H7 (cell line): ENCODE data around the gene PLET1. TPM values are rescaled to one million over a fixed set of nuclear protein-coding genes. Genes with fewer than 3 reads are reported as not detected.
"Not testable (repeated sequence)": the region's sequence is repeated elsewhere in the genome, so short reads cannot be mapped to it uniquely, and the experiment has no call there.

Experiments
- DNase-seq: peaks from one replicate; pipeline ENCODE4 v3.0.0; 2012
- H3K27me3 ChIP-seq: 2 replicates; pipeline ENCODE4 v1.6.0; 2011; ENCODE audit warnings: mild to moderate bottlenecking, low read length; ENCODE audit not compliant: control insufficient read depth, insufficient read depth
- H3K36me3 ChIP-seq: replicated peaks from 2 replicates; pipeline ENCODE4 v1.5.1; 2011; ENCODE audit warnings: low read length; ENCODE audit not compliant: control insufficient read depth, insufficient read depth
- H3K4me3 ChIP-seq: 2 replicates; pipeline ENCODE4 v1.5.1; 2011; ENCODE audit warnings: low read depth, mild to moderate bottlenecking, control low read depth, low read length, moderate library complexity; ENCODE audit not compliant: insufficient read depth
- total RNA-seq: library from RNA; depleted of rRNA; stranded (reverse); fragments of >200 nt; shearing (Covaris generic); gene quantifications from 2 replicates; pipeline ENCODE4 v1.2.3, GENCODE V29; 2014

Gene PLET1
- total RNA-seq, 1 experiment from 2014 or later, result not detected

GRCh38 chr11:112221274-112221835 lies 39.3 kb downstream of the PLET1 start:
- no peak overlapping the region for H3K4me3 ChIP-seq
- H3K36me3 ChIP-seq, result no peaks in the 10 kb centered on the region
- no peak for DNase-seq
- no peaks in the 10 kb centered on the region for H3K27me3 ChIP-seq

- H3K27me3 ChIP-seq, result no peaks in the 10 kb centered on the region
- no peak overlapping the region for H3K4me3 ChIP-seq
- H3K36me3 ChIP-seq, result no peaks in the 10 kb centered on the region
- DNase-seq, result peak; percentile 74
Measured at GRCh38 chr11:112219476-112220232, 41.0 kb downstream of the PLET1 start.

GRCh38 chr11:112216561-112217105 lies 44.0 kb downstream of the PLET1 start:
- H3K27me3 ChIP-seq, result no peaks in the 10 kb centered on the region

GRCh38 chr11:112215621-112216020 lies 45.0 kb downstream of the PLET1 start:
- no peak overlapping the region for H3K4me3 ChIP-seq
- no peak for DNase-seq

More at GRCh38 chr11:112216561-112217105, 44.0 kb downstream of the PLET1 start:
- no peaks in the 10 kb centered on the region for H3K36me3 ChIP-seq
- no peak overlapping the region for H3K4me3 ChIP-seq
- DNase-seq, result no peak

GRCh38 chr11:112213753-112214152 lies 46.9 kb downstream of the PLET1 start:
- Histone ChIP-seq H3K27me3 (no peaks in the 10 kb centered on the region), H3K4me3 (no peak overlapping the region), H3K36me3 (no peaks in the 10 kb centered on the region)
- DNase-seq, result no peak

More at GRCh38 chr11:112215621-112216020, 45.0 kb downstream of the PLET1 start:
- Histone ChIP-seq H3K36me3 (no peaks in the 10 kb centered on the region), H3K27me3 (no peaks in the 10 kb centered on the region)

GRCh38 chr11:112212710-112213109 lies 48.0 kb downstream of the PLET1 start:
- Histone ChIP-seq H3K27me3 (no peaks in the 10 kb centered on the region), H3K36me3 (no peaks in the 10 kb centered on the region), H3K4me3 (no peak overlapping the region)
- no peak for DNase-seq

- H3K27me3 ChIP-seq, result no peaks in the 10 kb centered on the region
- DNase-seq, result no peak
Measured at GRCh38 chr11:112212290-112212689, 48.4 kb downstream of the PLET1 start.

GRCh38 chr11:112211536-112211935 lies 49.1 kb downstream of the PLET1 start:
- Histone ChIP-seq H3K4me3 (no peak overlapping the region), H3K36me3 (no peaks in the 10 kb centered on the region), H3K27me3 (no peaks in the 10 kb centered on the region)
- no peak for DNase-seq

More at GRCh38 chr11:112212290-112212689, 48.4 kb downstream of the PLET1 start:
- H3K4me3 ChIP-seq, result no peak overlapping the region
- no peaks in the 10 kb centered on the region for H3K36me3 ChIP-seq

GRCh38 chr11:112210890-112211289 lies 49.8 kb downstream of the PLET1 start:
- Histone ChIP-seq H3K36me3 (no peaks in the 10 kb centered on the region), H3K4me3 (no peak overlapping the region), H3K27me3 (no peaks in the 10 kb centered on the region)
- DNase-seq, result no peak

- H3K27me3 ChIP-seq, result no peaks in the 10 kb centered on the region
- H3K4me3 ChIP-seq, result no peak overlapping the region
- no peak for DNase-seq
Measured at GRCh38 chr11:112206071-112206470, 54.6 kb downstream of the PLET1 start.

GRCh38 chr11:112200252-112200651 lies 60.4 kb downstream of the PLET1 start:
- H3K36me3 ChIP-seq, result no peaks in the 10 kb centered on the region
- DNase-seq, result no peak
- no peak overlapping the region for H3K4me3 ChIP-seq
- H3K27me3 ChIP-seq, result no peaks in the 10 kb centered on the region

More at GRCh38 chr11:112206071-112206470, 54.6 kb downstream of the PLET1 start:
- H3K36me3 ChIP-seq, result no peaks in the 10 kb centered on the region

GRCh38 chr11:112199101-112199500 lies 61.6 kb downstream of the PLET1 start:
- not testable (repeated sequence) for H3K4me3 ChIP-seq, DNase-seq, H3K27me3 ChIP-seq, H3K36me3 ChIP-seq
